ENCODE data around the gene TLE1. TPM values are rescaled to one million over a fixed set of nuclear protein-coding genes. Genes with fewer than 3 reads are reported as not detected.

The TLE1 gene
- polyA plus RNA-seq, 3 donors: 0.46 to 2.5 (median 1.2) TPM

DNA sequence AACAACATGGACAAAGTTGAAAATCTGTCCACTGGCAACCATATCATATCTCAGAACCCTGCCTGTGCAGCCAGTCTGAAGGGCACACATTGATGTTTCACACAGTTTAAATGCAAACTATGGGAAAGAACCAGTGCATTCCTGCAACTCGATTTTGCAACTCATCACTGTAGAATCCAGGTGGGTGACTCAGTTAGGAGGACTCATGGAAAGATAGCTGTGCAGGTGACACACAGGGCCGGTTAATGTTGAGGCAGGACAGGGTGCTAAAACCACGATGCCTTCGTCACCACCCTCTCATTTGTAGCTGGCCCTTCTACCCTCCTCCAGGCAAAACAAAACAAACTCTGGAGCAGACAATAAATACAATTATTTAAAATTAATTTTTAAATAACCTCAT lies 62.8 kb downstream of the TLE1 start:
- Mint-ChIP-seq H3K4me1 (peaks cover 3% of the 10 kb centered on the region), H3K27ac (no peak overlapping the region), H3K36me3 (peaks cover 0 to 7% of the 10 kb centered on the region in 2 donors), H3K4me3 (no peak overlapping the region), H3K27me3 (ENCODE audit: low read depth in 3 of 3) (no peaks in the 10 kb centered on the region), H3K9me3 (no peaks in the 10 kb centered on the region)
- no peaks in the 10 kb centered on the region for H3K27me3 ChIP-seq (ENCODE audit: control insufficient read depth in 2 of 2, insufficient read depth in 2 of 2, low read length in 2 of 2)
- H3K4me3 ChIP-seq (replicated peaks in 1 of 3; ENCODE audit: low read depth in 2 of 3, low read length in 3 of 3): no peak overlapping the region
- H3K4me1 ChIP-seq (ENCODE audit: control insufficient read depth in 1 of 2, insufficient read depth in 2 of 2, low read length in 2 of 2): no peaks in the 10 kb centered on the region
- H3K36me3 ChIP-seq (replicated peaks in 1 of 2; ENCODE audit: control insufficient read depth in 1 of 2, insufficient read depth in 2 of 2, low read length in 2 of 2): no peaks in the 10 kb centered on the region
- no peak overlapping the region for H3K9ac ChIP-seq (ENCODE audit: insufficient read depth, low read length, poor library complexity, severe bottlenecking)
- no peak overlapping the region for H3K4me2 ChIP-seq (replicated peaks; ENCODE audit: extremely low read depth, low read length, poor library complexity, severe bottlenecking)
- H4K20me1 ChIP-seq (ENCODE audit: insufficient read depth, low read length): no peaks in the 10 kb centered on the region
- DNase-seq: no peak
- no peaks in the 10 kb centered on the region for H3K79me2 ChIP-seq (ENCODE audit: insufficient read depth, low read length)
- H3K27ac ChIP-seq (ENCODE audit: low read depth in 1 of 2, low read length in 2 of 2): no peak overlapping the region
- intact Hi-C loops (cut with micrococcal nuclease): no loop called here
- WGBS (ENCODE audit: insufficient coverage): 90% methylated on average over 2 of the region's 4 CpGs
- TF ChIP-seq, protein P1, sequence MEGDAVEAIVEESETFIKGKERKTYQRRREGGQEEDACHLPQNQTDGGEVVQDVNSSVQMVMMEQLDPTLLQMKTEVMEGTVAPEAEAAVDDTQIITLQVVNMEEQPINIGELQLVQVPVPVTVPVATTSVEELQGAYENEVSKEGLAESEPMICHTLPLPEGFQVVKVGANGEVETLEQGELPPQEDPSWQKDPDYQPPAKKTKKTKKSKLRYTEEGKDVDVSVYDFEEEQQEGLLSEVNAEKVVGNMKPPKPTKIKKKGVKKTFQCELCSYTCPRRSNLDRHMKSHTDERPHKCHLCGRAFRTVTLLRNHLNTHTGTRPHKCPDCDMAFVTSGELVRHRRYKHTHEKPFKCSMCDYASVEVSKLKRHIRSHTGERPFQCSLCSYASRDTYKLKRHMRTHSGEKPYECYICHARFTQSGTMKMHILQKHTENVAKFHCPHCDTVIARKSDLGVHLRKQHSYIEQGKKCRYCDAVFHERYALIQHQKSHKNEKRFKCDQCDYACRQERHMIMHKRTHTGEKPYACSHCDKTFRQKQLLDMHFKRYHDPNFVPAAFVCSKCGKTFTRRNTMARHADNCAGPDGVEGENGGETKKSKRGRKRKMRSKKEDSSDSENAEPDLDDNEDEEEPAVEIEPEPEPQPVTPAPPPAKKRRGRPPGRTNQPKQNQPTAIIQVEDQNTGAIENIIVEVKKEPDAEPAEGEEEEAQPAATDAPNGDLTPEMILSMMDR (IDR thresholded peaks at IDR 0.05): no peak
- no peaks in the 10 kb centered on the region for H3K9me3 ChIP-seq (replicated peaks in 1 of 2; ENCODE audit: control insufficient read depth in 1 of 2, insufficient read depth in 1 of 2, low read length in 2 of 2)
- H2AFZ ChIP-seq (ENCODE audit: insufficient read depth, low read depth, low read length, poor library complexity, severe bottlenecking): no peak overlapping the region

DNA sequence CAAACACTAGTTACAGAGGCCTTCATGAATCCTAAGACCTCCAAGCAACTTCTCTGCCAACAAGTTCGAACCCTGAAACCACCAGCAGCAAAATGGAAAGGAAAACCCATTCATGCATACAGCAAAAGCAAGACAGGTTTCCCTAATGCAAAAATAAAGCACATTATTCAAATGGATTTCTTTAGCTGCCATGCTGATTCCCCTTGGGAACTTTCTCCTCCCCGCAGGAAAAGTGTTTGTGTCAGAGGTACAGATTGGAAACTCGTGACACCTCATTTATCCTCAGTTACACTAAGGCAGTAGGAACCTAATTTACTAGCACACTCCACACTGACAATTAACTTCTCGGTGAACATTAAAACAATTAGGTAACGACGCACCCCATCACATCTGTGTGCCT lies 63.4 kb downstream of the TLE1 start:
- TF ChIP-seq, protein P1 (IDR thresholded peaks at IDR 0.05): no peak

More for the DNA sequence above, 63.4 kb downstream of the TLE1 start:
- H3K9ac ChIP-seq (ENCODE audit: insufficient read depth, low read length, poor library complexity, severe bottlenecking): no peak overlapping the region
- no peaks in the 10 kb centered on the region for H3K9me3 ChIP-seq (replicated peaks in 1 of 2; ENCODE audit: control insufficient read depth in 1 of 2, insufficient read depth in 1 of 2, low read length in 2 of 2)
- no peaks in the 10 kb centered on the region for H3K79me2 ChIP-seq (ENCODE audit: insufficient read depth, low read length)
- H3K4me3 ChIP-seq (replicated peaks in 1 of 3; ENCODE audit: low read depth in 2 of 3, low read length in 3 of 3): no peak overlapping the region
- Mint-ChIP-seq H3K27me3 (ENCODE audit: low read depth in 3 of 3) (no peaks in the 10 kb centered on the region), H3K9me3 (no peaks in the 10 kb centered on the region), H3K4me3 (no peak overlapping the region), H3K36me3 (peaks cover 0 to 6% of the 10 kb centered on the region in 2 donors), H3K4me1 (peaks cover under 1% of the 10 kb centered on the region), H3K27ac (no peak overlapping the region)
- no peaks in the 10 kb centered on the region for H3K36me3 ChIP-seq (replicated peaks in 1 of 2; ENCODE audit: control insufficient read depth in 1 of 2, insufficient read depth in 2 of 2, low read length in 2 of 2)
- no peaks in the 10 kb centered on the region for H3K27me3 ChIP-seq (ENCODE audit: control insufficient read depth in 2 of 2, insufficient read depth in 2 of 2, low read length in 2 of 2)
- intact Hi-C loops (cut with micrococcal nuclease): no loop called here
- no peak for DNase-seq
- WGBS (ENCODE audit: insufficient coverage): 94% methylated on average over 3 of the region's 6 CpGs
- H3K4me2 ChIP-seq (replicated peaks; ENCODE audit: extremely low read depth, low read length, poor library complexity, severe bottlenecking): no peak overlapping the region
- H4K20me1 ChIP-seq (ENCODE audit: insufficient read depth, low read length): no peaks in the 10 kb centered on the region
- no peaks in the 10 kb centered on the region for H3K4me1 ChIP-seq (ENCODE audit: control insufficient read depth in 1 of 2, insufficient read depth in 2 of 2, low read length in 2 of 2)
- no peak overlapping the region for H3K27ac ChIP-seq (ENCODE audit: low read depth in 1 of 2, low read length in 2 of 2)
- H2AFZ ChIP-seq (ENCODE audit: insufficient read depth, low read depth, low read length, poor library complexity, severe bottlenecking): no peak overlapping the region
